Esophagus muscularis mucosa (tissue), 3 donors: ENCODE data around the gene MYL5.

Experiments
- CTCF ChIP-seq, 3 experiments: fragments of 200-600 bp in 2 of 3; fragments of 450-650 bp in 1 of 3; sonication (generic) in 2 of 3; IDR thresholded peaks; one replicate each; pipeline ENCODE4 v1.5.1; 2017 to 2019; ENCODE audit warnings: antibody characterized with exemption in 3 of 3, mild to moderate bottlenecking in 2 of 3, moderate library complexity in 1 of 3
- POLR2A ChIP-seq: fragments of 450-650 bp; IDR thresholded peaks from one replicate; pipeline ENCODE4 v1.6.1; 2017; ENCODE audit warnings: antibody characterized with exemption, moderate library complexity, mild to moderate bottlenecking, low read depth

GRCh38 chr4:684623-685327 lies 10.4 kb downstream of the MYL5 start:
- TF ChIP-seq CTCF (IDR thresholded peaks at IDR 0.05) (no peak), POLR2A (no peak)
